Right lobe of liver (tissue), 6 donors: ENCODE results near the gene RGMB. TPM values are rescaled to one million over a fixed set of nuclear protein-coding genes. Genes with fewer than 3 reads are reported as not detected.
A peak's percentile ranks its signal among the peaks of the same experiment; 100 is the strongest.

Experiments
- ATAC-seq, 4 donors: fragments of 200-7000 bp; cut with Tn5 transposase; one replicate each; pipeline ENCODE4 v1.9.1; 2020; ENCODE audit warnings: mild to moderate bottlenecking in 4 of 4, moderate library complexity in 4 of 4
- DNase-seq, 3 donors: peaks; one replicate each; pipeline ENCODE4 v3.0.0-alpha.2; 2020
- H3K27ac ChIP-seq, 3 donors: fragments of 200-600 bp; one replicate each; pipeline ENCODE4 v1.8.0; 2022
- H3K27me3 ChIP-seq, 2 donors: fragments of 200-600 bp; one replicate each; pipeline ENCODE4 v1.8.0; 2022
- H3K36me3 ChIP-seq, 4 donors: fragments of 200-600 bp; sonication (generic) in 1 of 4; one replicate each; pipeline versions ENCODE4 v1.5.1 to v1.8.0; 2017 to 2022; ENCODE audit warnings: control low read depth in 1 of 4
- H3K4me1 ChIP-seq, 4 donors: fragments of 200-600 bp; sonication (generic) in 1 of 4; one replicate each; pipeline versions ENCODE4 v1.5.1 to v1.8.0; 2017 to 2022; ENCODE audit warnings: control low read depth in 1 of 4
- H3K4me3 ChIP-seq, 3 donors: fragments of 200-600 bp; one replicate each; pipeline ENCODE4 v1.8.0; 2022
- H3K9me3 ChIP-seq, 4 donors: fragments of 200-600 bp; sonication (generic) in 1 of 4; one replicate each; pipeline versions ENCODE4 v1.5.1 to v1.8.0; 2017 to 2022; ENCODE audit warnings: control low read depth in 1 of 4
- CTCF ChIP-seq, 4 donors: fragments of 200-600 bp in 3 of 4; fragments of 450-650 bp in 1 of 4; IDR thresholded peaks; one replicate each; pipeline versions ENCODE4 v1.5.1 to v1.8.0; 2016 to 2022; ENCODE audit warnings: antibody characterized with exemption in 4 of 4, mild to moderate bottlenecking in 2 of 4
- POLR2A ChIP-seq: fragments of 450-650 bp; IDR thresholded peaks from one replicate; pipeline ENCODE4 v1.6.1; 2017; ENCODE audit warnings: antibody characterized with exemption, mild to moderate bottlenecking
- WGBS: methylation state at CpG from one replicate; pipeline ENCODE4 v1.1.6; 2018; ENCODE audit warnings: low coverage, low lambda C conversion rate; ENCODE audit not compliant: insufficient coverage; ENCODE audit errors: missing lambda C conversion rate; 5-methylcytosine and 5-hydroxymethylcytosine counted together
- intact Hi-C, 2 donors: fragments of 100-400 bp; cut with DNase I; formaldehyde crosslinking; loops; one replicate each; pipeline versions ENCODE4 v1.11.2 to v1.14.1; 2022
- total RNA-seq, 6 experiments: library from RNA; depleted of rRNA in 2 of 6; stranded (reverse); fragments of >200 nt in 2 of 6; fragmentation: NEBNext Ultra II Directional in 3 of 6; extraction: Animal tissue kit (Norgen Biotek cat#: 25700) in 3 of 6; gene quantifications; one replicate each; pipeline versions ENCODE4 v1.1.0 to v1.2.4, GENCODE V29; 2016 to 2023
- donor health status: DM: no; HTN: yes; CAD: no.
- donor health status: DM: no; HTN: no; CAD: no.
- donor health status: DM: no; HTN: no; CAD: no.
- donor health status: DM: no; HTN: yes; CAD: no.
- donor health status: DM: no; HTN: yes; CAD: no.

The RGMB gene
- total RNA-seq, 6 experiments from 2014 or later: 4.5 to 10.5 (median 5.1) TPM

- no peaks in the 10 kb centered on the region for H3K9me3 ChIP-seq
- no peaks in the 10 kb centered on the region for H3K36me3 ChIP-seq
- H3K27me3 ChIP-seq: no peaks in the 10 kb centered on the region
- ATAC-seq (peak in 1 of 4 donors; percentile 46), DNase-seq (no peak)
- peak overlapping the region in 1 of 3 donors; percentile 7 for H3K27ac ChIP-seq
- H3K4me1 ChIP-seq: peaks cover 0 to 9% (median 1%) of the 10 kb centered on the region in 4 donors
- 50% methylated on average over 4 of the region's 4 CpGs for WGBS
- TF ChIP-seq POLR2A: no peak
- intact Hi-C loops: no loop called here
- no peak overlapping the region for H3K4me3 ChIP-seq
Measured at GRCh38 chr5:98786191-98786853, 12.9 kb downstream of the RGMB start.

GRCh38 chr5:98787131-98787719 lies 13.8 kb downstream of the RGMB start:
- Histone ChIP-seq H3K9me3 (no peaks in the 10 kb centered on the region), H3K4me3 (no peak overlapping the region), H3K27me3 (no peaks in the 10 kb centered on the region), H3K36me3 (no peaks in the 10 kb centered on the region), H3K27ac (no peak overlapping the region), H3K4me1 (peaks cover 0 to 9% (median 1%) of the 10 kb centered on the region in 4 donors)
- TF ChIP-seq POLR2A (no peak), CTCF (IDR thresholded peaks at IDR 0.05) (no peak)
- ATAC-seq (peak in 1 of 4 donors; percentile 14), DNase-seq (no peak)
- intact Hi-C loops: no loop called here
- WGBS: 91% methylated on average over 5 of the region's 5 CpGs

GRCh38 chr5:98789029-98789428 lies 15.6 kb downstream of the RGMB start:
- H3K4me1 ChIP-seq: peaks cover 0 to 9% (median 1%) of the 10 kb centered on the region in 4 donors
- peak overlapping the region in 1 of 3 donors; percentile 36 for H3K27ac ChIP-seq
- H3K9me3 ChIP-seq: no peaks in the 10 kb centered on the region
- peaks cover 0 to 6% (median 3%) of the 10 kb centered on the region in 4 donors for H3K36me3 ChIP-seq
- no peaks in the 10 kb centered on the region for H3K27me3 ChIP-seq
- intact Hi-C loops: no loop called here
- 76% methylated on average over 3 of the region's 3 CpGs for WGBS
- H3K4me3 ChIP-seq: no peak overlapping the region
- ATAC-seq (peak in 1 of 4 donors; percentile 65), DNase-seq (no peak)
- TF ChIP-seq POLR2A: no peak

GRCh38 chr5:98791001-98791519 lies 17.6 kb downstream of the RGMB start:
- Histone ChIP-seq H3K27me3 (no peaks in the 10 kb centered on the region), H3K27ac (no peak overlapping the region), H3K36me3 (peaks cover 0 to 6% (median 3%) of the 10 kb centered on the region in 4 donors), H3K4me1 (peaks cover 0 to 14% (median 1%) of the 10 kb centered on the region in 4 donors), H3K9me3 (no peaks in the 10 kb centered on the region), H3K4me3 (no peak overlapping the region)
- no peak for ATAC-seq
- intact Hi-C loops: no loop called here
- TF ChIP-seq CTCF (IDR thresholded peaks at IDR 0.05) (no peak), POLR2A (no peak)
- no peak for DNase-seq
- 85% methylated on average over 7 of the region's 7 CpGs for WGBS

GRCh38 chr5:98791898-98792580 lies 18.6 kb downstream of the RGMB start:
- Histone ChIP-seq H3K36me3 (peaks cover 0 to 6% (median 3%) of the 10 kb centered on the region in 4 donors), H3K27ac (no peak overlapping the region), H3K4me1 (peaks cover 0 to 10% (median 0%) of the 10 kb centered on the region in 4 donors), H3K4me3 (no peak overlapping the region), H3K9me3 (no peaks in the 10 kb centered on the region), H3K27me3 (no peaks in the 10 kb centered on the region)
- intact Hi-C loops: no loop called here
- ATAC-seq (no peak), DNase-seq (no peak)
- no peak for TF ChIP-seq CTCF (IDR thresholded peaks at IDR 0.05)
- TF ChIP-seq POLR2A: no peak
- 78% methylated on average over 7 of the region's 7 CpGs for whole genome bisulfite sequencing
